PC-3 (cell line): ENCODE data around the gene COG5. TPM values are rescaled to one million over a fixed set of nuclear protein-coding genes. Genes with fewer than 3 reads are reported as not detected.
A peak's percentile ranks its signal among the peaks of the same experiment; 100 is the strongest.

Source experiments
- ATAC-seq: fragments of 200-7000 bp; cut with Tn5 transposase; 2 replicates; pipeline ENCODE4 v1.9.1; 2020; ENCODE audit warnings: mild to moderate bottlenecking, moderate library complexity
- BruUV-seq: library from RNA; stranded (reverse); fragments of 400-500 nt; replicated peaks from 2 replicates; lab custom pipeline; 2021; lab: Mats Ljungman, UMichigan
- CTCF ChIA-PET: fragments of 300-600 bp; sonication (Branson Sonifier 250); formaldehyde crosslinking; loops from one replicate; lab custom pipeline; 2022; ENCODE audit warnings: antibody characterized with exemption; lab: Charles Lee
- POLR2A ChIA-PET: fragments of 300-600 bp; sonication (Branson Sonifier 250); formaldehyde crosslinking; loops from one replicate; lab custom pipeline; 2022; ENCODE audit warnings: antibody characterized with exemption; ENCODE audit not compliant: unreplicated experiment; lab: Charles Lee
- DNase-seq: peaks from one replicate; pipeline ENCODE4 v3.0.0-alpha.2; 2015
- H2AFZ ChIP-seq: fragments of 300-600 bp; sonication (generic); 2 replicates; pipeline ENCODE4 v1.6.0; 2016; ENCODE audit warnings: antibody characterized with exemption, low read length
- H3F3A ChIP-seq: fragments of 300-600 bp; sonication (generic); one replicate; pipeline ENCODE4 v1.6.0; 2017; ENCODE audit warnings: antibody characterized with exemption, low read length, control low read depth, mild to moderate bottlenecking; ENCODE audit not compliant: unreplicated experiment
- H3K27ac ChIP-seq: fragments of 300-600 bp; sonication (generic); 2 replicates; pipeline ENCODE4 v1.5.1; 2016; ENCODE audit warnings: mild to moderate bottlenecking, low read length
- H3K27me3 ChIP-seq: fragments of 300-600 bp; sonication (generic); 2 replicates; pipeline ENCODE4 v1.6.1; 2016; ENCODE audit warnings: low read length, mixed read lengths
- H3K36me3 ChIP-seq: fragments of 300-600 bp; sonication (generic); 2 replicates; pipeline ENCODE4 v1.6.1; 2016; ENCODE audit warnings: low read depth, mixed run types, low read length, mixed read lengths
- H3K4me1 ChIP-seq: fragments of 300-600 bp; sonication (generic); 2 replicates; pipeline ENCODE4 v1.5.1; 2016; ENCODE audit warnings: low read length; ENCODE audit not compliant: insufficient read depth
- H3K4me2 ChIP-seq: fragments of 300-600 bp; sonication (generic); 2 replicates; pipeline ENCODE4 v1.6.0; 2016; ENCODE audit warnings: low read length
- H3K4me3 ChIP-seq: fragments of 300-600 bp; sonication (generic); 2 replicates; pipeline ENCODE4 v1.5.1; 2016; ENCODE audit warnings: mild to moderate bottlenecking, low read length, mixed read lengths
- H3K79me2 ChIP-seq: fragments of 300-600 bp; sonication (generic); 2 replicates; pipeline ENCODE4 v1.6.1; 2017; ENCODE audit warnings: low read length, mixed read lengths
- H3K9ac ChIP-seq: fragments of 300-600 bp; sonication (generic); 2 replicates; pipeline ENCODE4 v1.6.0; 2016; ENCODE audit warnings: mild to moderate bottlenecking, low read length
- H3K9me2 ChIP-seq: fragments of 300-600 bp; sonication (generic); replicated peaks from 2 replicates; pipeline ENCODE4 v1.6.1; 2016; ENCODE audit warnings: mixed run types, low read length, mixed read lengths
- H3K9me3 ChIP-seq: fragments of 300-600 bp; sonication (generic); 2 replicates; pipeline ENCODE4 v1.6.1; 2016; ENCODE audit warnings: low read length, mixed read lengths
- H4K20me1 ChIP-seq: fragments of 300-600 bp; sonication (generic); 2 replicates; pipeline ENCODE4 v1.6.1; 2016; ENCODE audit warnings: low read length, mixed read lengths
- EZH2 ChIP-seq: fragments of 300-600 bp; sonication (generic); IDR thresholded peaks from one replicate; pipeline ENCODE4 v1.6.1; 2017; ENCODE audit warnings: antibody characterized with exemption, mild to moderate bottlenecking, low read length; ENCODE audit not compliant: unreplicated experiment
- EZH2phosphoT487 ChIP-seq: fragments of 300-600 bp; sonication (generic); IDR thresholded peaks from 2 replicates; pipeline ENCODE4 v1.6.1; 2018; ENCODE audit warnings: mild to moderate bottlenecking, antibody characterized with exemption, low read length, borderline replicate concordance
- intact Hi-C: fragments of 100-400 bp; cut with micrococcal nuclease; formaldehyde crosslinking; loops from 2 replicates; pipeline ENCODE4 v1.9.0; 2023
- total RNA-seq: library from RNA; depleted of rRNA; stranded (reverse); fragments of >200 nt; gene quantifications from 2 replicates; pipeline ENCODE4 v1.2.3, GENCODE V29; 2014
- TF ChIP-seq, protein P1 (sequence below): fragments of 300-600 bp; sonication (generic); conservative IDR thresholded peaks from 2 replicates; pipeline ENCODE4 v1.5.1; 2017; ENCODE audit warnings: antibody characterized with exemption, low read depth, mild to moderate bottlenecking, low read length

COG5 gene
- total RNA-seq, 1 experiment from 2014 or later = 51.7 TPM

DNA sequence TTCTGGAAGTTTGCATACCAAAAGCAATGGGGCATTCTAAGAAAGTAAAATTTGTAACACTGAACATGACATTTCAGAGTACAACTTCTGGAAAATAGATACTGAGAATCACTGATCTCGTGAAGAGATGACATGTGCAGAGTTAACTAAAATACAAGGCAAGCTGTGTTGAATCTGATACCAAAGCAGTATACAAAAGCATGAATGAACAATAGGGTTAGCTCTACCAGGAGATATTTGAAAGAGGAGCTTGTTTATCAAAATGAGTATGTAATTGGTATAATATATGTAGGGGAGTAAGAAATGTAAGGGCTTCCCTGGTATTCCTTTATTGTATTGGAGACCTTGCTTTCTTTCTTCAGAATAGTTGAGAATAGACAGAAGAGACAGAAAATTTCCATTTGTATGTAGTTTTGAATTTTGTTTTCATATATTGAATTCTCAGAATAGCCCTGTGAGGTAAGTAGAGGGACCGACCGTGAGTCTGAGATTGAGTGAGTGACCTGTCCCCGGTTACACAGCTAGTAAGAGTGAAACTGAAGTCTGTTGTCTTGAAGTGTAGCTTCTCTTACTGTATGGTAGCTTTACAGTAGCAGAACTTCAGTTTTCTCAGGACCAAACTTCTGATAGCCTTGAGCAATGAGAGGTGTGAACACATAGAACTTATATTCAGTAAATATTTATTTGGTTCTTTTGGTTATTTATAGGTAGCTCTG, 389.9 kb downstream of the COG5 start:
- intact Hi-C loops = no loop called here
- no peaks in the 10 kb centered on the region for H3F3A ChIP-seq
- CTCF ChIA-PET = interaction anchor here (0.6 kb wide), 1 partner anchor 328 kb away, joined by 3 read pairs; no protein-coding TSS in a partner anchor

GRCh38 chr7:107173191-107173590, 390.5 kb downstream of the COG5 start:
- intact Hi-C loops = no loop called here
- no peaks in the 10 kb centered on the region for H3K36me3 ChIP-seq
- TF ChIP-seq, protein P1, sequence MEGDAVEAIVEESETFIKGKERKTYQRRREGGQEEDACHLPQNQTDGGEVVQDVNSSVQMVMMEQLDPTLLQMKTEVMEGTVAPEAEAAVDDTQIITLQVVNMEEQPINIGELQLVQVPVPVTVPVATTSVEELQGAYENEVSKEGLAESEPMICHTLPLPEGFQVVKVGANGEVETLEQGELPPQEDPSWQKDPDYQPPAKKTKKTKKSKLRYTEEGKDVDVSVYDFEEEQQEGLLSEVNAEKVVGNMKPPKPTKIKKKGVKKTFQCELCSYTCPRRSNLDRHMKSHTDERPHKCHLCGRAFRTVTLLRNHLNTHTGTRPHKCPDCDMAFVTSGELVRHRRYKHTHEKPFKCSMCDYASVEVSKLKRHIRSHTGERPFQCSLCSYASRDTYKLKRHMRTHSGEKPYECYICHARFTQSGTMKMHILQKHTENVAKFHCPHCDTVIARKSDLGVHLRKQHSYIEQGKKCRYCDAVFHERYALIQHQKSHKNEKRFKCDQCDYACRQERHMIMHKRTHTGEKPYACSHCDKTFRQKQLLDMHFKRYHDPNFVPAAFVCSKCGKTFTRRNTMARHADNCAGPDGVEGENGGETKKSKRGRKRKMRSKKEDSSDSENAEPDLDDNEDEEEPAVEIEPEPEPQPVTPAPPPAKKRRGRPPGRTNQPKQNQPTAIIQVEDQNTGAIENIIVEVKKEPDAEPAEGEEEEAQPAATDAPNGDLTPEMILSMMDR = no peak
- TF ChIP-seq EZH2phosphoT487 = no peak
- TF ChIP-seq EZH2 = no peak
- no peaks in the 10 kb centered on the region for H3F3A ChIP-seq
- ChIA-PET POLR2A (no interaction called here), CTCF (no interaction called here)
- peaks cover 9% of the 10 kb centered on the region; the same call in 1 of the 2 replicates for H3K4me1 ChIP-seq
- H3K79me2 ChIP-seq = peaks cover 57% of the 10 kb centered on the region
- DNase-seq (no peak), ATAC-seq (no peak)
- peaks cover 16% of the 10 kb centered on the region; the same call in 1 of the 2 replicates for H4K20me1 ChIP-seq
- no peaks in the 10 kb centered on the region for H3K9me2 ChIP-seq
- H2AFZ ChIP-seq = no peak overlapping the region
- H3K27me3 ChIP-seq = no peaks in the 10 kb centered on the region
- no peak overlapping the region for H3K27ac ChIP-seq
- H3K4me3 ChIP-seq = no peak overlapping the region
- no peak overlapping the region for H3K9ac ChIP-seq
- H3K4me2 ChIP-seq = no peak overlapping the region
- H3K9me3 ChIP-seq = no peaks in the 10 kb centered on the region
- TSS peak; percentile 1 for BruUV-seq

More for the DNA sequence above, 389.9 kb downstream of the COG5 start:
- Histone ChIP-seq H2AFZ (no peak overlapping the region), H3K4me1 (peaks cover 9% of the 10 kb centered on the region; the same call in 1 of the 2 replicates), H3K36me3 (no peaks in the 10 kb centered on the region), H4K20me1 (peaks cover 16% of the 10 kb centered on the region; the same call in 1 of the 2 replicates), H3K9me2 (no peaks in the 10 kb centered on the region), H3K79me2 (peaks cover 59% of the 10 kb centered on the region), H3K4me2 (no peak overlapping the region), H3K4me3 (no peak overlapping the region), H3K27me3 (no peaks in the 10 kb centered on the region), H3K9ac (no peak overlapping the region), H3K9me3 (no peaks in the 10 kb centered on the region), H3K27ac (no peak overlapping the region)
- TF ChIP-seq, protein P1 = no peak
- TF ChIP-seq EZH2 = no peak
- TF ChIP-seq EZH2phosphoT487 = no peak
- DNase-seq (no peak), ATAC-seq (no peak)
- no TSS peak for BruUV-seq
- POLR2A ChIA-PET = no interaction called here
